Choroid plexus epithelial cell (primary cell): ENCODE results near the gene SPATA31C1.

Experiments
- DNase-seq: peaks from one replicate; pipeline ENCODE4 v3.0.0-alpha.2; 2010; ENCODE audit warnings: low read depth
- H3K4me3 ChIP-seq: 2 replicates; pipeline ENCODE4 v1.5.1; 2011; ENCODE audit warnings: low read depth, mild to moderate bottlenecking, control low read depth, low read length, moderate library complexity
- CTCF ChIP-seq: conservative IDR thresholded peaks from 2 replicates; pipeline ENCODE4 v1.5.1; 2011; ENCODE audit warnings: low read depth, mild to moderate bottlenecking, control low read depth, inconsistent platforms, low read length, moderate library complexity

The SPATA31C1 gene

DNA sequence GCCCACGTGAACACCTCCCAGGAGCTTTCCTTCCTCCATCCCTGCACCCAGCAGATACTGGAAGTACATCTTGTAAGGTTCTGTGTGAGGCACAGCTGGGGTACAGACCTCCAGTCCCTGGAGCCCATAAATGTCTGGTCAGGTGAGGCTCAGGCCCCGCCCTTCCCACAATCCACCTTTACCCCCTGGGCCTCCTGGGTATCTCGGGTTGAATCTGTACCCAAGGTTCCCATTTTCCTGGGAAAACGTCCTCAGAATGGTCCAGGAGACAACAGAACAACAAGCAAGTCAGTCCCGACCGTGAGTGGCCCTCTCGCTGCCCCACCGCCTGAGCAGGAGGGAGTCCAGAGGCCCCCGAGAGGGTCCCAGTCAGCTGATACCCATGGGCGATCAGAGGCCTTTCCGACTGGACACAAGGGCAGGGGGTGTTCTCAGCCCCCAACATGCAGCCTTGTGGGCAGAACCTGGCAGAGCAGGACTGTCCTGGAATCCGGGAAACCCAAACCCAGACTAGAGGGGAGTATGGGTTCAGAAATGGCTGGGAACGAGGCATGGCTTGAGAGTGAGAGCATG lies 30.7 kb upstream of the SPATA31C1 start:
- TF ChIP-seq CTCF, result no peak
- no peak for DNase-seq
- no peak overlapping the region for H3K4me3 ChIP-seq

DNA sequence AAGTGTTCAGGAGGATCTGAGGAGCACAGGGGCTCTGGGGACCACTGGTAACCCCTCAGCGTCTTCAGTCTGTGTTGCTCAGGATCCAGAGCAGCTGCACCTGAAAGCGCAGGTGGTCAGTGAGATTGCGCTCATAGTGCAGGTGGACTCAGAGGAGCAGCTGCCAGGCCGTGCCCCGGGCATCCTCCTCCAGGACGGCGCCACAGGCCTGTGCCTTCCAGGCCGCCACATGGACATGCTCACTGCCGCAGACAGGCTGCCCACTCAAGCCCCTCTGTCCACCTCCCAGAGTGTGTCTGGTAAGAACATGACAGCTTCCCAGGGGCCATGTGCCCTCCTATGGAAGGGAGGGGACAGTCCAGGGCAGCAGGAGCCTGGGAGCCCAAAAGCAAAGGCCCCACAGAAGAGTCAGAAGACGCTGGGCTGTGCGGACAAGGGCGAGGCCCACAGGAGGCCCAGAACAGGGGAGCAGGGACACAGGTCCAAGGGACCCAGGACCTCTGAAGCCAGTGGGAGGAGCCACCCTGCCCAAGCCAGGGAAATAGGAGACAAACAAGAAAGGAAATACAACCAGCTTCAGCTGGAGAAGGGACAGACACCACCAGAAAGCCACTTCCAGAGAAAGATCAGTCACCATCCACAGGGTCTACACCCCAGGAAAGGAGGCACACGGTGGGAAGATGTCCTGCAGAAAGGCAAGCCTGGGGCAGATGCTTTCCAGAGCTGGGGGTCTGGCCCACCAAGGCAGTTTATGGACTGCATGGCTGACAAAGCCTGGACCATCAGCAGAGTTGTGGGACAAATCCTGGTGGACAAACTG lies 29.9 kb upstream of the SPATA31C1 start:
- no peak for DNase-seq
- H3K4me3 ChIP-seq, result no peak overlapping the region
- no peak for TF ChIP-seq CTCF

DNA sequence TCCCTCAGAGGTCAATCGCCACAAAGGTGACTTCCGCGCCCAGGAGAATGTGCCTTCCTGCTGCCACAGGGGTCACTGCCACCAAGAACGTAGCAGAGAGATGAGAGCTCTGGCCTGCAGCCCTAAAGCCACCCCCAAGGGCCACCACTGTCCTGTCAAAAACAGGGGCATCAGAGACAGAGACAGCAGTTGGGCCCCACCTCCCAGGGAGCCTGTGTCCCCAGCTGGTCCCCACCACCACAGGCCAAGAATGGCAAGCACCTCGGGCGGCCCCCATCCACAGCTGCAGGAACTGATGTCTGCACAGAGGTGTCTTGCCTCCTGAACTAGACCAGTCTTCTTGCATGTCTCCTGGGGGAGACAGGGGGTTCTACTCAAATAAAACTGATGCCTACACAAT lies 29.3 kb upstream of the SPATA31C1 start:
- no peak for TF ChIP-seq CTCF
- DNase-seq, result no peak
- no peak overlapping the region for H3K4me3 ChIP-seq

- no peak for DNase-seq
- no peak for TF ChIP-seq CTCF
These were observed 28.5 kb upstream of the SPATA31C1 start for GRCh38 chr9:87889065-87889881.

GRCh38 chr9:87889882-87890252 lies 27.9 kb upstream of the SPATA31C1 start:
- no peak for DNase-seq
- H3K4me3 ChIP-seq, result no peak overlapping the region
- TF ChIP-seq CTCF, result no peak

More at GRCh38 chr9:87889065-87889881, 28.5 kb upstream of the SPATA31C1 start:
- no peak overlapping the region for H3K4me3 ChIP-seq

GRCh38 chr9:87890837-87891236 lies 26.9 kb upstream of the SPATA31C1 start:
- H3K4me3 ChIP-seq, result no peak overlapping the region
- TF ChIP-seq CTCF, result no peak
- no peak for DNase-seq
